ENCODE results near the gene FGF14. TPM values are rescaled to one million over a fixed set of nuclear protein-coding genes. Genes with fewer than 3 reads are reported as not detected.

FGF14 gene
- total and polyA plus RNA-seq, 2 of the 4 experiments (the other 2 are of a cell fraction), result under 0.01 TPM; not detected in 1

- Histone ChIP-seq H3K79me1 (ENCODE audit: low read depth in 1 of 2, low read length in 2 of 2) (no peaks in the 10 kb centered on the region), H4K91ac (ENCODE audit: insufficient read depth, low read depth, low read length) (no peak overlapping the region), H3K27ac (ENCODE audit: insufficient read depth, low read length) (no peak overlapping the region), H3K23ac (ENCODE audit: low read depth, low read length) (no peak overlapping the region), H3K14ac (replicated peaks; ENCODE audit: low read depth, low read length) (no peak overlapping the region), H4K5ac (ENCODE audit: low read depth, low read length) (no peak overlapping the region), H4K20me1 (ENCODE audit: insufficient read depth, low read length) (no peaks in the 10 kb centered on the region), H3K27me3 (ENCODE audit: control insufficient read depth, insufficient read depth, low read length) (no peaks in the 10 kb centered on the region), H2BK20ac (ENCODE audit: low read depth, low read length) (no peak overlapping the region), H3K9me3 (ENCODE audit: control insufficient read depth, insufficient read depth, low read length) (no peaks in the 10 kb centered on the region), H3K4ac (ENCODE audit: low read depth, low read length) (no peak overlapping the region), H2BK15ac (ENCODE audit: low read depth, low read length) (no peak overlapping the region), H3K4me1 (ENCODE audit: control insufficient read depth, insufficient read depth, low read length) (no peaks in the 10 kb centered on the region), H2AK9ac (replicated peaks; ENCODE audit: low read depth, low read length, poor library complexity) (no peak overlapping the region), H3K18ac (ENCODE audit: low read depth, low read length) (no peak overlapping the region), H4K8ac (ENCODE audit: low read depth in 2 of 2, low read length in 2 of 2) (no peak overlapping the region), H3K4me3 (ENCODE audit: insufficient read depth, low read depth, low read length) (no peak overlapping the region), H3K4me2 (ENCODE audit: low read depth, low read length) (no peak overlapping the region), H2AK5ac (ENCODE audit: low read depth, low read length) (no peak overlapping the region), H3K9me1 (ENCODE audit: insufficient read depth, low read length) (no peaks in the 10 kb centered on the region), H3K36me3 (ENCODE audit: control insufficient read depth, insufficient read depth, low read length) (no peaks in the 10 kb centered on the region), H3K56ac (ENCODE audit: extremely low read depth, insufficient read depth, low read length) (no peak overlapping the region), H2BK5ac (ENCODE audit: low read depth, low read length, poor library complexity, severe bottlenecking) (no peak overlapping the region), H2AFZ (replicated peaks; ENCODE audit: low read length, poor library complexity) (no peak overlapping the region), H3K9ac (ENCODE audit: low read depth, low read length) (no peak overlapping the region), H2BK120ac (ENCODE audit: low read depth, low read length) (no peak overlapping the region)
- dilution Hi-C loops (cut with HindIII; ENCODE audit: low sequenced_read_pairs, unreplicated experiment) (no loop called here), in situ Hi-C loops (cut with MboI; ENCODE audit: low sequenced_read_pairs) (no loop called here), intact Hi-C loops (cut with micrococcal nuclease) (no loop called here)
- CTCF ChIA-PET, result no interaction called here
- DNase-seq (no peak), ATAC-seq (ENCODE audit: low read depth) (no peak)
- TF ChIP-seq RFX5 (IDR thresholded peaks at IDR 0.05; ENCODE audit: low read depth, low read length), result no peak
- no CpG with 5 or more reads among the region's 5 CpGs for WGBS, 2 experiments (ENCODE audit: extremely low coverage in 2 of 2, insufficient read length in 1 of 2)
- POLR2A ChIA-PET (ENCODE audit: unreplicated experiment), result no interaction called here
- BruUV-seq (replicated peaks), result no TSS peak
Observed at GRCh38 chr13:101959016-101959415, 442.8 kb downstream of the FGF14 start.

Data from IMR-90 (cell line).